Neural cell (in vitro differentiated cells): Measurements from ENCODE around the gene ZNF853. TPM values are rescaled to one million over a fixed set of nuclear protein-coding genes. Genes with fewer than 3 reads are reported as not detected.
"Not testable (repeated sequence)": the region's sequence is repeated elsewhere in the genome, so short reads cannot be mapped to it uniquely, and the experiment has no call there.

Experiments used
- H2AFZ ChIP-seq: fragments of 200-600, 300-800 bp; sonication (generic), shearing (Covaris generic); 2 replicates; pipeline ENCODE4 v1.6.0; 2014; ENCODE audit warnings: low read depth, mild to moderate bottlenecking, antibody characterized with exemption, low read length, moderate library complexity
- H3F3A ChIP-seq: fragments of 200-600 bp; shearing (Covaris generic); 2 replicates; pipeline ENCODE4 v1.6.1; 2016; ENCODE audit warnings: mild to moderate bottlenecking, moderate library complexity, mixed read lengths, antibody characterized with exemption, low read length; ENCODE audit not compliant: insufficient read depth, poor library complexity, severe bottlenecking
- H3K27ac ChIP-seq: fragments of 200-600, 300-800 bp; sonication (generic), shearing (Covaris generic); 2 replicates; pipeline ENCODE4 v1.5.1; 2014; ENCODE audit warnings: mild to moderate bottlenecking, low read length, moderate library complexity
- H3K27me3 ChIP-seq: fragments of 300-800, 200-600 bp; sonication (generic), shearing (Covaris generic); 2 replicates; pipeline ENCODE4 v1.6.0; 2014; ENCODE audit warnings: mild to moderate bottlenecking, low read depth, low read length, moderate library complexity; ENCODE audit not compliant: insufficient read depth
- H3K36me3 ChIP-seq: fragments of 300-800, 200-600 bp; sonication (generic), shearing (Covaris generic); 2 replicates; pipeline ENCODE4 v1.5.1; 2014; ENCODE audit warnings: mild to moderate bottlenecking, antibody characterized with exemption, low read length, moderate library complexity; ENCODE audit not compliant: insufficient read depth
- H3K4me2 ChIP-seq: fragments of 300-800, 200-600 bp; sonication (generic), shearing (Covaris generic); 2 replicates; pipeline ENCODE4 v1.6.0; 2014; ENCODE audit warnings: mild to moderate bottlenecking, low read length
- H3K4me3 ChIP-seq: fragments of 300-800, 200-600 bp; sonication (generic), shearing (Covaris generic); 2 replicates; pipeline ENCODE4 v1.5.1; 2014; ENCODE audit warnings: mild to moderate bottlenecking, low read length, moderate library complexity
- H3K79me2 ChIP-seq: fragments of 200-600 bp; shearing (Covaris generic); replicated peaks from 2 replicates; pipeline ENCODE4 v1.6.0; 2014; ENCODE audit warnings: mild to moderate bottlenecking, low read length, moderate library complexity; ENCODE audit not compliant: insufficient read depth
- H3K9ac ChIP-seq: fragments of 300-800, 200-600 bp; sonication (generic), shearing (Covaris generic); 2 replicates; pipeline ENCODE4 v1.6.1; 2016; ENCODE audit warnings: mild to moderate bottlenecking, low read length, mixed read lengths
- H3K9me2 ChIP-seq: fragments of 200-600 bp; shearing (Covaris generic); 2 replicates; pipeline ENCODE4 v1.6.1; 2016; ENCODE audit warnings: mild to moderate bottlenecking, low read length, mixed read lengths; ENCODE audit not compliant: insufficient read depth
- H3K9me3 ChIP-seq: fragments of 200-600, 300-800 bp; sonication (generic), shearing (Covaris generic); 2 replicates; pipeline ENCODE4 v1.6.1; 2016; ENCODE audit warnings: mild to moderate bottlenecking, mixed run types, low read length, moderate library complexity, mixed read lengths
- H4K20me1 ChIP-seq: fragments of 200-600 bp; shearing (Covaris generic); 2 replicates; pipeline ENCODE4 v1.6.1; 2016; ENCODE audit warnings: mild to moderate bottlenecking, mixed run types; ENCODE audit not compliant: insufficient read depth
- CTCF ChIP-seq: fragments of 450-650 bp; IDR thresholded peaks from 2 replicates; pipeline ENCODE4 v1.5.1; 2014; ENCODE audit warnings: antibody characterized with exemption, mild to moderate bottlenecking, moderate library complexity; ENCODE audit not compliant: poor library complexity, severe bottlenecking
- EP300 ChIP-seq: fragments of 450-650 bp; conservative IDR thresholded peaks from 2 replicates; pipeline ENCODE4 v1.6.1; 2014; ENCODE audit warnings: antibody characterized with exemption, mild to moderate bottlenecking, moderate library complexity; ENCODE audit not compliant: poor library complexity, severe bottlenecking
- EZH2 ChIP-seq: fragments of 200-600, 300-800 bp; shearing (Covaris generic), sonication (generic); IDR thresholded peaks from 2 replicates; pipeline ENCODE4 v1.6.1; 2014; ENCODE audit warnings: antibody characterized with exemption, low read length, borderline replicate concordance, mild to moderate bottlenecking; ENCODE audit not compliant: insufficient read depth, poor library complexity, severe bottlenecking
- MXI1 ChIP-seq: fragments of 450-650 bp; conservative IDR thresholded peaks from 2 replicates; pipeline ENCODE4 v1.6.1; 2014; ENCODE audit warnings: antibody characterized with exemption, mild to moderate bottlenecking; ENCODE audit not compliant: poor library complexity, severe bottlenecking
- POLR2AphosphoS5 ChIP-seq: IDR thresholded peaks from 2 replicates; pipeline ENCODE4 v1.6.1; 2012
- RAD21 ChIP-seq: fragments of 450-650 bp; conservative IDR thresholded peaks from 2 replicates; pipeline ENCODE4 v1.6.1; 2014; ENCODE audit warnings: antibody characterized with exemption, mild to moderate bottlenecking, moderate library complexity
- REST ChIP-seq: IDR thresholded peaks from 2 replicates; pipeline ENCODE4 v1.6.1; 2012; ENCODE audit warnings: borderline replicate concordance
- SMC3 ChIP-seq: fragments of 450-650 bp; conservative IDR thresholded peaks from 2 replicates; pipeline ENCODE4 v1.6.1; 2014; ENCODE audit warnings: antibody characterized with exemption, mild to moderate bottlenecking, moderate library complexity; ENCODE audit not compliant: poor library complexity
- TAF1 ChIP-seq: IDR thresholded peaks from 2 replicates; pipeline ENCODE4 v1.6.1; 2012; ENCODE audit warnings: low read depth
- polyA plus RNA-seq: library from polyadenylated mRNA; depleted of rRNA; stranded (reverse); fragments of >200 nt; gene quantifications from 2 replicates; pipeline ENCODE4 v1.2.3, GENCODE V29; 2014

ZNF853 gene
- polyA plus RNA-seq, 1 donor from 2014 or later = 8.7 TPM

DNA sequence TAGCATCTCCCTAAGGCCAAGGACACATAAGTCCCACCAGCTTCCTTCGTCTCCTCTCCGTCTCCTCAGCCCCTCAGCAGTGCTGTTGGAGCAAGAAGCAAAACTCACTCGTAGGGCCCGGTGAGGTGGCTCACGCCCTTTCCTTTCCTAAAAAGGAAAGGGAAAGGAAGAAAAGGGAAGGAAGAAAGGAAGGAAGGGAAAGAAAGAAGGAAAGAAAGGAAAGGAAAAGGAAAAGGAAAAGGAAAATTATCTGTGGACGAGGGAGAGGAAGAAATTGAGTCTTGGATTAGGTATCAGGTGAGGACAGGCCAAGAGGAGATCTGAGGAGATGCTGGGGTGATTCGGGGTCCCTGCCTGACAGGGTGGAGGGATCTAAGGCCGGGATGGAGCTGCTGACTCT is 18.6 kb downstream of the ZNF853 start:
- Histone ChIP-seq H3K27ac (no peak overlapping the region), H3K9ac (no peak overlapping the region), H3K9me2 (no peaks in the 10 kb centered on the region), H3K79me2 (peaks cover 15% of the 10 kb centered on the region), H4K20me1 (no peaks in the 10 kb centered on the region), H3K4me2 (no peak overlapping the region), H3F3A (no peaks in the 10 kb centered on the region), H3K4me3 (no peak overlapping the region), H2AFZ (no peak overlapping the region), H3K9me3 (no peaks in the 10 kb centered on the region), H3K27me3 (no peaks in the 10 kb centered on the region), H3K36me3 (no peaks in the 10 kb centered on the region)
- no peak for TF ChIP-seq SMC3
- no peak for TF ChIP-seq POLR2AphosphoS5
- no peak for TF ChIP-seq TAF1
- TF ChIP-seq EZH2 = no peak
- no peak for TF ChIP-seq MXI1
- no peak for TF ChIP-seq RAD21
- no peak for TF ChIP-seq EP300
- TF ChIP-seq REST = no peak
- no peak for TF ChIP-seq CTCF

DNA sequence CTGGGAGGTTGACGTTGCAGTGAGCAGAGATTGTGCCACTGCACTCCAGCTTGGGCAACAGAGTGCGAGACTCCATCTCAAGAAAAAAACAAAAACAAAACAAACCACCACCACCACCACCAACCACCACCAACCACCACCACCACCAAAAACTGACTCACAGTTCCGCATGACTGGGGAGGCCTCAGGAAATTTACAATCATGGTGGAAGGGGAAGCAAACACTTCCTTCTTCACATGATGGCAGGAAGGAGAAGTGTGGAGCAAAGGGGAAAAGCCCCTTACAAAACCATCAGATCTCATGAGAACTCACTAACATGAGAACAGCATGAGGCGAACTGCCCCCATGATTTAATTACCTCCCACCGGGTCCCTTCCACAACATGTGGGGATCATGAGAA is 19.6 kb downstream of the ZNF853 start:
- not testable (repeated sequence) for H3K9ac ChIP-seq, H3K4me3 ChIP-seq, H4K20me1 ChIP-seq, H3K27ac ChIP-seq, H3K36me3 ChIP-seq, H3F3A ChIP-seq, H3K4me2 ChIP-seq, H3K9me3 ChIP-seq, H2AFZ ChIP-seq, H3K9me2 ChIP-seq, H3K27me3 ChIP-seq
- peaks cover 24% of the 10 kb centered on the region for H3K79me2 ChIP-seq
